ENCODE results near the gene STX18. TPM values are rescaled to one million over a fixed set of nuclear protein-coding genes. Genes with fewer than 3 reads are reported as not detected.

Gene STX18
- total and polyA plus RNA-seq, 10 of the 15 experiments (the other 5 are each of a cell fraction or from before 2014, with no cell fraction given): 8.2 to 46.6 (median 31.1) TPM

DNA sequence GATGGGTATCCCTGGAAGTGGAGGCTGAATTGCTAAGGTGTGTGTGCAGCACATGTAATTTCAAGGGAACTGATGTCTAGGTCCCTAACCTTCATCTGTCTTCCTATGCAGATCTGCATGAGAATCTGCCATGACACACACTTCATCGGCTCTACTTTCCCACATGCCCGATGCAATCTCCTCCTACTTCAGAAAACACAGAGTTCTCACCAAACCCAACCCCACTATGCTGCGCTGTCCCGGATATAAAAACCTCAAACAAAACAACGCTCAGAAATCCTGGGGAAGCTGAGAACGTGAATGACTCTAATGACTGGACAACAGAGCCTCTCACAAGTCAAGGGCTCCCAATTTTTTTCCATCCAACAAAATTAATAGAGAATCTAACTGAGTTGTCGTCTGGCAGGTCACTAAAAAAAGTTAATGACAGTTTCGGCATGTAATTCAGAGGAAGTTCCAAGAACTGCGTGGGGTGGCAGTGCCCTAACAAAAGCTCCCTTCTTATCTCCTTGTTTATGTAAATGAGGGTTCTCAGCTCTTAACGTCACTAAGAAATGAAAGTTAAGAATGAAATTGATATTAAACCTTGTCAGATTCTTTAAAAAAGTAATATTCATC lies 39.0 kb downstream of the STX18 start (continued):
- TF ChIP-seq POU2F2 (IDR thresholded peaks at IDR 0.05; ENCODE audit: borderline replicate concordance, low read depth, low read length) (0 out of 3 replicates have a peak, but pooled peaks have one; percentile 48), TAF1 (IDR thresholded peaks at IDR 0.05; ENCODE audit: borderline replicate concordance, low read depth, low read length) (no peak), RB1 (IDR thresholded peaks at IDR 0.05; ENCODE audit: borderline replicate concordance) (no peak), BMI1 (IDR thresholded peaks at IDR 0.05; ENCODE audit: borderline replicate concordance) (no peak), TBL1XR1 (IDR thresholded peaks at IDR 0.05; ENCODE audit: low read depth, low read length) (no peak), LARP7 (IDR thresholded peaks at IDR 0.05) (no peak), EZH2 (IDR thresholded peaks at IDR 0.05; ENCODE audit: borderline replicate concordance, control insufficient read depth, low read depth, low read length) (no peak), PAX5 (IDR thresholded peaks at IDR 0.05; ENCODE audit: borderline replicate concordance, low read depth, low read length) (no peak), IKZF2 (IDR thresholded peaks at IDR 0.05) (peak; percentile 57; a peak in 3 of 4 replicates), SREBF2 (IDR thresholded peaks at IDR 0.05; ENCODE audit: low read length) (no peak), TCF12 (IDR thresholded peaks at IDR 0.05; ENCODE audit: low read depth, low read length) (no peak), STAT3 (IDR thresholded peaks at IDR 0.05; ENCODE audit: low read depth, low read length) (no peak), RELA (IDR thresholded peaks at IDR 0.05; ENCODE audit: borderline replicate concordance, partially characterized antibody) (no peak)
- TF ChIP-seq, protein P1, sequence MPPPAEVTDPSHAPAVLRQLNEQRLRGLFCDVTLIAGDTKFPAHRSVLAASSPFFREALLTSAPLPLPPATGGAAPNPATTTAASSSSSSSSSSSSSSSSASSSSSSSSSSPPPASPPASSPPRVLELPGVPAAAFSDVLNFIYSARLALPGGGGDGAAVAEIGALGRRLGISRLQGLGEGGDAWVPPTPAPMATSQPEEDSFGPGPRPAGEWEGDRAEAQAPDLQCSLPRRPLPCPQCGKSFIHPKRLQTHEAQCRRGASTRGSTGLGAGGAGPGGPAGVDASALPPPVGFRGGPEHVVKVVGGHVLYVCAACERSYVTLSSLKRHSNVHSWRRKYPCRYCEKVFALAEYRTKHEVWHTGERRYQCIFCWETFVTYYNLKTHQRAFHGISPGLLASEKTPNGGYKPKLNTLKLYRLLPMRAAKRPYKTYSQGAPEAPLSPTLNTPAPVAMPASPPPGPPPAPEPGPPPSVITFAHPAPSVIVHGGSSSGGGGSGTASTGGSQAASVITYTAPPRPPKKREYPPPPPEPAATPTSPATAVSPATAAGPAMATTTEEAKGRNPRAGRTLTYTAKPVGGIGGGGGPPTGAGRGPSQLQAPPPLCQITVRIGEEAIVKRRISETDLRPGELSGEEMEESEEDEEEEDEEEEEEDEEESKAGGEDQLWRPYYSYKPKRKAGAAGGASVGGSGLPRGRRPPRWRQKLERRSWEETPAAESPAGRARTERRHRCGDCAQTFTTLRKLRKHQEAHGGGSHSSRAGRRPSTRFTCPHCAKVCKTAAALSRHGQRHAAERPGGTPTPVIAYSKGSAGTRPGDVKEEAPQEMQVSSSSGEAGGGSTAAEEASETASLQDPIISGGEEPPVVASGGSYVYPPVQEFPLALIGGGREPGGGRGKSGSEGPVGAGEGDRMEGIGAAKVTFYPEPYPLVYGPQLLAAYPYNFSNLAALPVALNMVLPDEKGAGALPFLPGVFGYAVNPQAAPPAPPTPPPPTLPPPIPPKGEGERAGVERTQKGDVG (CRISPR knock-in tag; IDR thresholded peaks at IDR 0.05): no peak
- TF ChIP-seq, protein P2, sequence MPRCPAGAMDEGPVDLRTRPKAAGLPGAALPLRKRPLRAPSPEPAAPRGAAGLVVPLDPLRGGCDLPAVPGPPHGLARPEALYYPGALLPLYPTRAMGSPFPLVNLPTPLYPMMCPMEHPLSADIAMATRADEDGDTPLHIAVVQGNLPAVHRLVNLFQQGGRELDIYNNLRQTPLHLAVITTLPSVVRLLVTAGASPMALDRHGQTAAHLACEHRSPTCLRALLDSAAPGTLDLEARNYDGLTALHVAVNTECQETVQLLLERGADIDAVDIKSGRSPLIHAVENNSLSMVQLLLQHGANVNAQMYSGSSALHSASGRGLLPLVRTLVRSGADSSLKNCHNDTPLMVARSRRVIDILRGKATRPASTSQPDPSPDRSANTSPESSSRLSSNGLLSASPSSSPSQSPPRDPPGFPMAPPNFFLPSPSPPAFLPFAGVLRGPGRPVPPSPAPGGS (IDR thresholded peaks at IDR 0.05; ENCODE audit: borderline replicate concordance, insufficient read depth, low read depth, low read length, poor library complexity, severe bottlenecking): peak; percentile 29
- TF ChIP-seq, protein P3, sequence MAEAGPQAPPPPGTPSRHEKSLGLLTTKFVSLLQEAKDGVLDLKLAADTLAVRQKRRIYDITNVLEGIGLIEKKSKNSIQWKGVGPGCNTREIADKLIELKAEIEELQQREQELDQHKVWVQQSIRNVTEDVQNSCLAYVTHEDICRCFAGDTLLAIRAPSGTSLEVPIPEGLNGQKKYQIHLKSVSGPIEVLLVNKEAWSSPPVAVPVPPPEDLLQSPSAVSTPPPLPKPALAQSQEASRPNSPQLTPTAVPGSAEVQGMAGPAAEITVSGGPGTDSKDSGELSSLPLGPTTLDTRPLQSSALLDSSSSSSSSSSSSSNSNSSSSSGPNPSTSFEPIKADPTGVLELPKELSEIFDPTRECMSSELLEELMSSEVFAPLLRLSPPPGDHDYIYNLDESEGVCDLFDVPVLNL (IDR thresholded peaks at IDR 0.05; ENCODE audit: low read depth, low read length): no peak
- TF ChIP-seq, protein P4, sequence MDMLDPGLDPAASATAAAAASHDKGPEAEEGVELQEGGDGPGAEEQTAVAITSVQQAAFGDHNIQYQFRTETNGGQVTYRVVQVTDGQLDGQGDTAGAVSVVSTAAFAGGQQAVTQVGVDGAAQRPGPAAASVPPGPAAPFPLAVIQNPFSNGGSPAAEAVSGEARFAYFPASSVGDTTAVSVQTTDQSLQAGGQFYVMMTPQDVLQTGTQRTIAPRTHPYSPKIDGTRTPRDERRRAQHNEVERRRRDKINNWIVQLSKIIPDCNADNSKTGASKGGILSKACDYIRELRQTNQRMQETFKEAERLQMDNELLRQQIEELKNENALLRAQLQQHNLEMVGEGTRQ (IDR thresholded peaks at IDR 0.05; ENCODE audit: borderline replicate concordance, low read depth, low read length): no peak
- TF ChIP-seq, protein P5, sequence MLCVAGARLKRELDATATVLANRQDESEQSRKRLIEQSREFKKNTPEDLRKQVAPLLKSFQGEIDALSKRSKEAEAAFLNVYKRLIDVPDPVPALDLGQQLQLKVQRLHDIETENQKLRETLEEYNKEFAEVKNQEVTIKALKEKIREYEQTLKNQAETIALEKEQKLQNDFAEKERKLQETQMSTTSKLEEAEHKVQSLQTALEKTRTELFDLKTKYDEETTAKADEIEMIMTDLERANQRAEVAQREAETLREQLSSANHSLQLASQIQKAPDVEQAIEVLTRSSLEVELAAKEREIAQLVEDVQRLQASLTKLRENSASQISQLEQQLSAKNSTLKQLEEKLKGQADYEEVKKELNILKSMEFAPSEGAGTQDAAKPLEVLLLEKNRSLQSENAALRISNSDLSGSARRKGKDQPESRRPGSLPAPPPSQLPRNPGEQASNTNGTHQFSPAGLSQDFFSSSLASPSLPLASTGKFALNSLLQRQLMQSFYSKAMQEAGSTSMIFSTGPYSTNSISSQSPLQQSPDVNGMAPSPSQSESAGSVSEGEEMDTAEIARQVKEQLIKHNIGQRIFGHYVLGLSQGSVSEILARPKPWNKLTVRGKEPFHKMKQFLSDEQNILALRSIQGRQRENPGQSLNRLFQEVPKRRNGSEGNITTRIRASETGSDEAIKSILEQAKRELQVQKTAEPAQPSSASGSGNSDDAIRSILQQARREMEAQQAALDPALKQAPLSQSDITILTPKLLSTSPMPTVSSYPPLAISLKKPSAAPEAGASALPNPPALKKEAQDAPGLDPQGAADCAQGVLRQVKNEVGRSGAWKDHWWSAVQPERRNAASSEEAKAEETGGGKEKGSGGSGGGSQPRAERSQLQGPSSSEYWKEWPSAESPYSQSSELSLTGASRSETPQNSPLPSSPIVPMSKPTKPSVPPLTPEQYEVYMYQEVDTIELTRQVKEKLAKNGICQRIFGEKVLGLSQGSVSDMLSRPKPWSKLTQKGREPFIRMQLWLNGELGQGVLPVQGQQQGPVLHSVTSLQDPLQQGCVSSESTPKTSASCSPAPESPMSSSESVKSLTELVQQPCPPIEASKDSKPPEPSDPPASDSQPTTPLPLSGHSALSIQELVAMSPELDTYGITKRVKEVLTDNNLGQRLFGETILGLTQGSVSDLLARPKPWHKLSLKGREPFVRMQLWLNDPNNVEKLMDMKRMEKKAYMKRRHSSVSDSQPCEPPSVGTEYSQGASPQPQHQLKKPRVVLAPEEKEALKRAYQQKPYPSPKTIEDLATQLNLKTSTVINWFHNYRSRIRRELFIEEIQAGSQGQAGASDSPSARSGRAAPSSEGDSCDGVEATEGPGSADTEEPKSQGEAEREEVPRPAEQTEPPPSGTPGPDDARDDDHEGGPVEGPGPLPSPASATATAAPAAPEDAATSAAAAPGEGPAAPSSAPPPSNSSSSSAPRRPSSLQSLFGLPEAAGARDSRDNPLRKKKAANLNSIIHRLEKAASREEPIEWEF (IDR thresholded peaks at IDR 0.05; ENCODE audit: insufficient replicate concordance, low read depth, low read length): no peak
